Mesenteric fat pad (tissue), 1 donor: Measurements from ENCODE around the gene PRMT3. TPM values are rescaled to one million over a fixed set of nuclear protein-coding genes. Genes with fewer than 3 reads are reported as not detected.

Experiments
- total RNA-seq: library from RNA; stranded (reverse); fragmentation: NEBNext Ultra II Directional; extraction: Animal tissue kit (Norgen Biotek cat#: 25700); gene quantifications from one replicate; pipeline ENCODE4 v1.2.1, GENCODE V29; 2021
- donor health status: DM: yes; HTN: yes; CAD: no.

PRMT3 gene
- total RNA-seq, 1 donor from 2014 or later: 13.5 TPM

Other genes starting within 250 kb of the PRMT3 start
- gene DBX1, start 227.2 kb upstream of the PRMT3 start, total RNA-seq: not detected
- 38.9 TPM for gene HTATIP2, start 24.0 kb upstream of the PRMT3 start, total RNA-seq
- not detected for gene SLC6A5, start 211.9 kb downstream of the PRMT3 start, total RNA-seq